Activated CD4-positive, alpha-beta T cell treated with anti-CD3 and anti-CD28 coated beads, Interleukin-2, Interleukin-4, amounts not matched to agents 100 ng/mL and 50 ng/mL, durations not matched to agents 16 hours and 8 hours (primary cell): Measurements from ENCODE around the gene XPO4.
"Not testable (repeated sequence)": the region's sequence is repeated elsewhere in the genome, so short reads cannot be mapped to it uniquely, and the experiment has no call there.

Experiments used
- DNase-seq: peaks from one replicate; pipeline ENCODE4 v3.0.0-alpha.2; 2020; ENCODE audit warnings: low spot score

XPO4 gene

DNA sequence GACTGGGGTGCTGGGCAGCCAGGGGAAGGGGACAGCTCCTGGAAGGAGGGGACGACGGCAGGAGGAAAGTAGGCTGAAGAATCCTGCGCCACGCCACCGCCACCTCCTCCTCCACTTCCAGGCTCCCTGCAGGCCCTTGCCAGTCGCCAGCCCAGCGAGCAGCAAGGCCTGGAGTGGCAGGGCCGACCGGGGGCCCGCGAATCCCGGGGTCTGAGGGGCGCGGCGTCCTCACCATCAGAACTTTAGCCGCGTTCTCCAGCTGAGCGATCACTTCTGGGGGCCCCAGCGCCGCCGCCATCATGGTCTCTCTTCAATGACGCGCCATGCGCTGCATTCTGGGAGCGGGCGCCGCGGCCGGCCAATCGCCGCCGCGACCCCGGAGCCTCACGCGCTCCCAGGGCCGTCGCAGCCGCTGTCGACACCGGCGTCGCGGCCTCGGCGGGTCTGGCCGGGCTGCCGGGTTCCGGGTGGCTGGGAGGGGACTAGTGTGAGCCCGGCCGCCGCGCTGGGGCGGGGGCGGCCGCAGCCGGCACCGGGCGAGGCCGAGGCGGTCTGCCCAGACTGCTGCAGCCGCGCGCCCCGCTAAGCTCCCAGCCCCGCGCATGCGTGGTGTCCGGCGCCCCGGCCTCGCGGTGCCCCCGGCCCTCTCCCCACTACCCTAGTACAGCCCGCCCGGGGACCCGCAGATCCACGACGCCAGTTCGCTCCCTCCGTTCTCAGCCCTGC is at the start of gene XPO4:
XPO4 (minus strand) TSS at position 309 of the 726 bp plus-strand sequence; CDS start at position 301, 8 bp downstream.
- DNase-seq: peak; percentile 79

DNA sequence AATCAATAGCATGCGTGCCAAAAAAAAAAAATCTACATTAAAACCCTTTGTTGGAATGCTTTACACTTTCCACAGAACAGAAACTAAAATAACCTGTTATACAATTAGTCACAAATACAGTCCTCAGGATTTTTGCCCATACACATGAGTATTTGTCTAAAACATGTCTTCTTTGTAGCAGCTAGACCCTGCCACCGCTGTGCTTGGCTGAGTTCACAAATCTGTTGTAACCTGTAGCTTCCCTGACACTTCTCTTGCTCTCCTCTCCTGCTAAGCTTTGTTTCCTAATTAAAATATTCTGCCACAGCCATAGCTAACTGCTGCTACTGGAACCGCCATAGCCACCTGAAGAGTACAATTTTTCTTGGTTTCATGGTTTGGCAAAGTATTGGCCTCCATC is 45.5 kb upstream of the XPO4 start:
- not testable (repeated sequence) for DNase-seq

DNA sequence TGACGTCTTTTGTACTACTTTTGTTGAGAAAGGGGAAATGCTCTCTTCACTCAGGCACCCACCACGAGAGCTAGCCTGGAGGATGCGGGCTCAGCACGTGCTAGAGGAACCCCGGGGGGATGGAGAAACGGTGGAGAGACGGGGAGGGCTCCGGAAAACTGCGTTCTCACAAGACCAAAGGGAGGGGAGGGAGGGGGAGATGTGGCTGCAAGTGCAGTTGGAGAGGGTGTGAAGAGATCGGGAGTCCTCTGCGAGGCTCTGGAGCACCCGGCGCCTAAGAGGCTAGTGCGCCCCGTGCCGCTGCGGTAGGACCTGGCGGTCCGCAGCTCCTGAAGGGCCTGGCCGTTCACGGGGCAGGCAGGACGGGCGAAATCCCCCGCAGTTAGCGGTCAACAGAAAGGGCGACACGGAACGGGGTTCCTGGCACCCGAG is 43.4 kb upstream of the XPO4 start:
- DNase-seq: no peak

- DNase-seq: no peak
Measured at GRCh38 chr13:20942938-20943559, 40.5 kb upstream of the XPO4 start.

- DNase-seq: not testable (repeated sequence)
Measured at GRCh38 chr13:20940511-20940910, 38.0 kb upstream of the XPO4 start.

- DNase-seq: no peak
Measured at GRCh38 chr13:20940083-20940482, 37.5 kb upstream of the XPO4 start.

DNA sequence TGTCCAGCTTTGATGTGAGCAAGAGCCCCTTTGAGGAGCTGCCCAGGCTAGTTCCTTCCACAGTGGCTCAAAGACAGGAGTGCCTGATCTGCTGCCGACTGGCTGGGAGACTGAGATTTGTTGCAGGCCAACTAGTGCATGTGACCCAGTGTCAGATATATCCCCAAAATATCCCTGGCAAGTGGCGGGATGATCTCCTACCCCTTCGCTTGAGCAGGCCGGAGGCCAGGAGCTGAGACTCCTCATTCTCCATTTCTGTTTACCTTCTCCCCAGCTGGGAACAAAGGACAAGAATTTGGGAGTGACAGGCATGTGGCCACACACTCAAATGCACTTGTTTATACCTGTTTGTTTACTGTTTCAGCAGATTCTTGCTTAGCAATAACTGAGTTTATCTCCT is 37.1 kb upstream of the XPO4 start:
- no peak for DNase-seq

- DNase-seq: no peak
Measured at GRCh38 chr13:20938302-20938701, 35.8 kb upstream of the XPO4 start.

DNA sequence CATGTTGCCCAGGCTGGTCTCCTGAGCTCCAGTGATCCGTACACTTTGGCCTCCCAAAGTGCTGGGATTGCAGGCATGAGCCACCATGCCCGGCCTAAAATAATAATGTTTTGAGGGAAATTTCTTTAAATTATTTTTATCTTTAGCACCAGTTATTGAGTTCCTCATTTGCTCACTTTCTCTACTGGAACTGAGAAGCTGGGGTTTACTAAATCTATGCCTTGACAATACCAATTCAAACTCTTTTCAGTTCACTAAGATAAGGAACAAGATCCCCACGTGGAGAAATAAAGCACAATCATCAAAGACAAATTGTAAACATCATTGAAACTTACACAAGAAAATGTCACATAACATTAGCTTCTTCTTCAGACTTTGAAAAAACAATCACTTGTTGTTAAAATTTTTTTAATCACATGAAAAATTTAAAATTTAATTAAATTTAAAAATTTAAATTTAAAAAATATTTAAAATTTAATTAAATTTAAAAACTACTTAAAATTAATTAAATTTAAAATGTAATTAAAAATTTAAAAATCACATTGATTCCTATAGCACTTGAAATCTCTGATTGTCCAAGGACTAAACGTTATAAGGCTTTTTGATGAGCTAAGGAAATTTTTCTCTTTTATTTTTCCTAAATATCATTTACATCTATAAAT is 25.2 kb upstream of the XPO4 start:
- DNase-seq: no peak

DNA sequence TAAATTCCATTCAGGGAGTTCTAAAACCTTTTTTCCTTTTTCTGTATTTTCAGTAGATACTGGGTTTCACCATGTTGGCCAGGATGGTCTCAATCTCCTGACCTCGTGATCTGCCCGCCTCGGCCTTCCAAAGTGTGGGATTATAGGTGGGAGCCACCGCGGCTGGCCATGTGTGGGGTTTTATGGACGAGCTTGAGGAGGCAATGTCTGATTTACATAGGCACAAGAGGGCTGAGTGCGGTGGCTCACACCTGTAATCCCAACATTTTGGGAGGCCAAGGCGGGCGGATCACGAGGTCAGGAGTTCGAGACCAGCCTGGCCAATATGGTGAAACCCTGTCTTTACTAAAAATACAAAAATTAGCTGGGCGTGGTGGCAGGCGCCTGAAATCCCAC is 22.8 kb upstream of the XPO4 start:
- DNase-seq: not testable (repeated sequence)

DNA sequence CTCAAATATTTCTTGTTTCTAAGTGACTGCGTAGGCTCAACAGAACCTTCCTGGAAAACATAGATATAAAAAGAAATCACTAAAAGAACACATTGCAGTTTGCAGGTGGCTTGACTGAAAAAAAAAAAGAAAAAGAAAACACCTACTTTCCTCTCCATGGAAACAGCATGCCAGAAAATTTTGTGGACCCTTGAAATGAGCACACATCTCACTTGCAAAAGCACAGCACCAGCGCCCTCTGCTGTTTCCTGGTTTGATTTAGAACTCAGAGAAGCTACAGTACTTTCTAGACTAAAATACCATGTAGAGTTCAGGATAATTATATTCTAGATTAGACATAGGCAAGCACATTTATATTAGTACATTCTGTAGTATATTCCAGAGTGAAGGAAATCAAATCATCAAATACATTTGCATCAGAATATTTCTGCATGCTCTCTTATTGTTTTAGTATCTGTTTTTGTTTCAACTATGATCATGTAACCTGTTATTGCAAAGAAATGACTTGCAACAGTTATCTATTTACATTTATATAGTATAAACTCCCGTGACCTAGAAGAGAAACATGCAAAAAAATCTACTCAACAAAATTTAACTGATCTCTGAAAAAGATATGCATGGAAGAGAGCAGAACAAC is 22.3 kb upstream of the XPO4 start:
- DNase-seq: peak; percentile 66

- no peak for DNase-seq
Measured at GRCh38 chr13:20923272-20923671, 20.7 kb upstream of the XPO4 start.

DNA sequence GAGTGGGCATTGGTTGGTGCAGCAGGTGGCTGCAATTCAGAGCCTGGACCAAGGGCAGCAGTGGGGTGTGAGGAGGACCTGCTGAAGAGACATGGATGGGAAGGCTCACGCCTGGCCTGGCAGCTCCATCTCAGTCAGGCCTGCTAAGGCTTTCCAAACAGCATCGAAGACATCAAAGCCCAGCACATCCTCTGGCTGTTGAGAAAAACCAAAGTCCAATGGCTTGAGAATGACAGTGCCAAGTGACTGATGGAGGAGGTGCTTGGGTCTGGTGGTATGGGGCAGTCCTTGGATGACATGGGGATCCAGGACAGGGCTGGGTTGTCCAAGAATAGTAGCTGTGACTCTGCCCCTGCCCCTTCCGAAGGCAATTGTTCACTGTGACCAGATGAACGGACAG is 19.0 kb upstream of the XPO4 start:
- no peak for DNase-seq

DNA sequence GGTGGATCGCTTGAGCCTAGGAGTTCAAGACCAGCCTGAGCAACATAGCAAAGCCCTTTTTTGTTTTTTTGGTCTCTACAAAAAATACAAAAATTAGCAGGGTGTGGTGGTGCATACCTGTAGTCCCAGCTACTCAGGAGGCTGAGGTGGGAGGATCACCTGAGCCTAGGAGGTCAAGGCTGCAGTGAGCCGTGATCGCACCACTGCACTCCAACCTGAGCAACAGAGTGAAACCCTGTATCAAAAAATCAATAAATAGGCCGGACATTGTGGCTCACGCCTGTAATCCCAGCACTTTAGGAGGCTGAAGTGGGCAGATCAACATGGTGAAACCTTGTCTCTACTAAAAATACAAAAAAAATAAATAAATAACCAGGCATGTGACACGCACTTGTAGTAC is 13.1 kb upstream of the XPO4 start:
- DNase-seq: not testable (repeated sequence)

- no peak for DNase-seq
Measured at GRCh38 chr13:20911037-20911436, 8.5 kb upstream of the XPO4 start.

DNA sequence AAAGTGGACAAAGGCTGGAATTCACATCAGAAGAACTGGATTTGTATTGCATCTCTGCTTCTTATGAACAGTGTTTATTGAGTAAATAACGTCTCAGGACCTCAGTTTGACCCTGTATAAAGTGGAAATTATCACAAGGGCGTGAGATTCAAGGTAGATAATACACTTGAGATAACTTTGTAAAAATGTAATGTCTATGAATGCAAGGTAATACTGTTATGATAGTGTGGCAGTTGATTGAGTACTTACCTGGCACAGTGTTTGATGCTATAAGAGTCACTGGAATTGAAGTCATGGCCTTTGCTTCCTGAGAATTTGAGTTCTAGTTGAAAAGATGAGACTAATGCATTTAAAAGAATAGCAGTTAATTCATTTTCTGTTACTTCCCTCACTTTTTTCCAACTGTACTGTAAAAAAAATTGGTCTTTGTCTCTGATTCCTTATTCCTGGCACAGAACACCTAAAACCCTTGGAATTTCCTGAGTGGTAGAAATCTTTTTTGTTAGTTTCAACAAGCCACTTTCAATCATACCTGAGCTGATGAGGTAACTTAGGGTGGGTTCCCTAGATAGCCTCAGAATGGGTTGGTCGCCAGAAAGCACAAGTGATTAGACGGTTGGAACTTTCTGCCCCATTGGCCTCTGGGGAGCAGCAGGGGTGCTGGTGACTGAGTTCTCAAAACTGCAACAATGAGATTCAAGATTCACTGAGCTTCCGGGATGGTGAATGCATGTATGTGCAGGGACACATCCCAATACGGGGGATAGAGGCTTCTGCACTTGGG is 6.4 kb upstream of the XPO4 start:
- DNase-seq: no peak

DNA sequence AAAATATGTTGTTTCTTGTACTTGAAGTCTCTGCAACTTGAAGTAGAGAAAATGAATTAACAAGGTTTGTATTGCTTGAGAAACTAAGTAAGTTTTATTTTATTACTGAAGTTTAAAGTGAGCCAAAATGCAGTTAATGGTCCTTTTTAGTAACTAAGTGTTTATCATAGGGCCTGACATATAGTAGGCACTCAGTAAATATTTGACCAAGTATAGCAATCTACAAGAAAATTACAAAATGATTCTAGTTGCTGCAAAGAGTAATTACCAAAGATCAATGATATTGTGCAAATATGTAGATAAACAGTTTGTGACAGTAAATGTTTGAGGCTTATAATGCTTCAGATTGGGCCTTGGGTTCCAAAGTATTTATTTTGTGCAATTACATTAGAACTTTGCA is 2.4 kb upstream of the XPO4 start:
- DNase-seq: no peak

GRCh38 chr13:20903164-20903475 is 574 bp upstream of the XPO4 start:
- DNase-seq: no peak

DNA sequence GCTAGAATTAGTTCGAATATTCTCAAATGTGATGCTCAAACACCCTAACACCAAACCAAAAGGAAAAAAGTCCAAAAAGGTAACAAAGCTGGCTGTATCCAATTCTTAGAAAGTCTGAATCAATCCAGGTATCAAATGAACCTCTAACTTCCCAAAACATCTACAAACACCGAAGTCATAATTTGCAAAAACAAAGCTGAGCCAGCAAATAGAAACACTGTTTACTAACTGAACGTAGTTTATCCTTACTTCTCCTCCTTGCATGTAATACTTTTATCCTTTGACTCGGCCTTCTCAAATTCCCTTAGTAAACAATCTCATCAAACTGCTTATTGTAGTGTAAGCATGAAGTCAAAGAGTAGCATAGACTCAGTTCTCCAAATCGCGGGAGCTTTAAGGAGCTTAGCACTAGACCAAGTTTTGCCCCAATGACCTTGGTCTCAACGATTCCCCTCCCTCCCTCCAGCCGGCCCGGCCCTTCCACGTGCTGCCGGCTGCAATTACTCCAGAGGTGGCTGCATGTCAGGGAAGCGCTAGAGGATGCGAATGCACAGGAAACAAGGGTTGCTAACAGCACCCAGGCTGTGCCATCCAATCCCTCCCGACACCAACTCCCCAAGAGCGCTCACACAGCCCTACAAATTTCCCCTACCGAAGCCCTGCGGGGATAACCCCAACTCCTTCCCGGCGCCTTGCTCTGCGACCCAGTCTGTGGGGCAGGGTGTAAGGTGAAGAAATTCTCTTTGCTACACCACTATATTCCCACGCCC is 693 bp downstream of the XPO4 start:
- DNase-seq: peak; percentile 38

GRCh38 chr13:20894245-20894644 is 8.3 kb downstream of the XPO4 start:
- no peak for DNase-seq

DNA sequence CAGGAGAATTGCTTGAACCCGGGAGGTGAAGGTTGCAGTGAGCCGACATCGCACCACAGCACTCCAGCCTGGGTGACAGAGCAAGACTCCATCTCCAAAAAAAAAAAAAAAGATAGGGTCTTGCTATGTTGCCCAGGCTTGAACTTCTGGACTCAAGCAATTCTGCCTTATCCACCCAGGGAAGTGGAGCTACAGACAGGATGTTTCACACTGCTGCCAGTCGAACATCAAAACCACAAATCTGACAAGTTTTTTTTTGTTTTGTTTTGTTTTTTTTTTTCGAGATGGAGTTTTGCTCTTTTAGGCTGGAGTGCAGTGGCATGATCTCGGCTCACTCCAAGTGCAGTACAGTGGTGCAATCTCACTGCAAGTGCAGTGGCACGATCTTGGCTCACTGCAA is 10.8 kb downstream of the XPO4 start:
- peak; percentile 9 for DNase-seq
